HepG2 (cell line): ENCODE measurements around the gene DCDC2. TPM values are rescaled to one million over a fixed set of nuclear protein-coding genes. Genes with fewer than 3 reads are reported as not detected.
A peak's percentile ranks its signal among the peaks of the same experiment; 100 is the strongest.

Source experiments
- ARID2 ChIP-seq: sonication (generic); formaldehyde crosslinking; IDR thresholded peaks from 2 replicates; pipeline ENCODE4 v1.8.1; 2022; ENCODE audit warnings: mild to moderate bottlenecking, missing genetic modification reagents, borderline replicate concordance
- ATRX ChIP-seq: sonication (generic); formaldehyde crosslinking; IDR thresholded peaks from 2 replicates; pipeline ENCODE4 v1.4.0; 2020; ENCODE audit warnings: missing genetic modification reagents, borderline replicate concordance
- DR1 ChIP-seq: sonication (generic); formaldehyde crosslinking; IDR thresholded peaks from 2 replicates; pipeline ENCODE4 v1.8.0; 2021; ENCODE audit warnings: mild to moderate bottlenecking, missing genetic modification reagents, inconsistent platforms
- FOXP1 ChIP-seq, 2 experiments: fragments of 450-650 bp in 1 of 2; IDR thresholded peaks; 2 replicates each; pipeline ENCODE4 v1.6.1; 2017 to 2018; ENCODE audit warnings: antibody characterized with exemption in 1 of 2
- HNF1B ChIP-seq: sonication (generic); formaldehyde crosslinking; IDR thresholded peaks from 2 replicates; pipeline ENCODE4 v1.5.1; 2020; ENCODE audit warnings: mild to moderate bottlenecking, moderate library complexity, missing genetic modification reagents
- MAFK ChIP-seq, 2 experiments: IDR thresholded peaks in 1 of 2; conservative IDR thresholded peaks in 1 of 2; 2 replicates each; pipeline ENCODE4 v1.6.1; 2011; ENCODE audit warnings: improper control_type of control experiment in 2 of 2, low read length in 2 of 2
- NCOA5 ChIP-seq: sonication (generic); formaldehyde crosslinking; IDR thresholded peaks from 2 replicates; pipeline ENCODE4 v1.4.0; 2020; ENCODE audit warnings: missing genetic modification reagents
- NONO ChIP-seq, 2 experiments: fragments of 450-650 bp in 1 of 2; sonication (generic) in 1 of 2; formaldehyde crosslinking in 1 of 2; IDR thresholded peaks in 1 of 2; conservative IDR thresholded peaks in 1 of 2; 2 replicates each; pipeline versions ENCODE4 v1.6.1 to v1.8.0; 2017 to 2022; ENCODE audit warnings: mild to moderate bottlenecking in 1 of 2, missing genetic modification reagents in 1 of 2, moderate library complexity in 1 of 2
- PHF8 ChIP-seq: sonication (generic); formaldehyde crosslinking; IDR thresholded peaks from 2 replicates; pipeline ENCODE4 v1.5.0; 2020; ENCODE audit warnings: missing genetic modification reagents
- REST ChIP-seq, 2 experiments: IDR thresholded peaks; 2 replicates each; pipeline ENCODE4 v1.6.1; 2011 to 2012; ENCODE audit warnings: low read length in 2 of 2, borderline replicate concordance in 1 of 2, low read depth in 1 of 2, mild to moderate bottlenecking in 1 of 2, moderate library complexity in 1 of 2
- SMAD1 ChIP-seq: sonication (generic); formaldehyde crosslinking; IDR thresholded peaks from 2 replicates; pipeline ENCODE4 v1.4.0; 2020; ENCODE audit warnings: missing genetic modification reagents, low read depth, mild to moderate bottlenecking, borderline replicate concordance
- ZBTB14 ChIP-seq: sonication (generic); formaldehyde crosslinking; IDR thresholded peaks from 2 replicates; pipeline ENCODE4 v1.4.0; 2020; ENCODE audit warnings: missing genetic modification reagents
- ZBTB46 ChIP-seq: sonication (generic); formaldehyde crosslinking; IDR thresholded peaks from 2 replicates; pipeline ENCODE4 v1.4.0; 2020; ENCODE audit warnings: mild to moderate bottlenecking, missing genetic modification reagents, borderline replicate concordance
- ZFP82 ChIP-seq: sonication (generic); formaldehyde crosslinking; IDR thresholded peaks from 2 replicates; pipeline ENCODE4 v1.5.1; 2020; ENCODE audit warnings: mild to moderate bottlenecking, missing genetic modification reagents, borderline replicate concordance
- ZNF260 ChIP-seq: sonication (generic); formaldehyde crosslinking; IDR thresholded peaks from 2 replicates; pipeline ENCODE4 v1.4.0; 2020; ENCODE audit warnings: missing genetic modification reagents, low read depth, mild to moderate bottlenecking, borderline replicate concordance
- ZNF350 ChIP-seq: sonication (generic); formaldehyde crosslinking; IDR thresholded peaks from 2 replicates; pipeline ENCODE4 v1.4.0; 2020; ENCODE audit warnings: mild to moderate bottlenecking, low read depth, missing genetic modification reagents, borderline replicate concordance
- ZNF441 ChIP-seq: sonication (generic); formaldehyde crosslinking; IDR thresholded peaks from 2 replicates; pipeline ENCODE4 v1.7.0; 2021; ENCODE audit warnings: missing genetic modification reagents, borderline replicate concordance
- polyA plus RNA-seq, 8 experiments: library from polyadenylated mRNA; depleted of rRNA in 3 of 8; stranded (reverse) in 7 of 8; unstranded in 1 of 8; fragments of >200 nt; fragmentation: Illumina TruSeq in 4 of 8; extraction: Trizol in 4 of 8; gene quantifications; 2 replicates each; pipeline versions ENCODE4 v1.2.1 to v1.2.3, GENCODE V29; 2011 to 2016; ENCODE audit warnings: low read depth in 4 of 8, missing spikeins in 1 of 8, mixed read lengths in 1 of 8; ENCODE audit not compliant: insufficient read depth in 1 of 8
- total RNA-seq, 5 experiments: library from RNA; depleted of rRNA; stranded (reverse); fragments of >200 nt; fragmentation: Illumina TruSeq; extraction: Trizol; gene quantifications; 2 replicates each; pipeline ENCODE4 v1.2.3, GENCODE V29; 2016; ENCODE audit warnings: low read depth in 1 of 5

Gene DCDC2
- total and polyA plus RNA-seq, 2 of the 13 experiments (the other 11 are each of a cell fraction or from before 2014, with no cell fraction given): 9.0 to 36.2 TPM

GRCh38 chr6:24385536-24386269 lies 27.8 kb upstream of the DCDC2 start (continued):
- 0 out of 2 replicates have a peak, but pooled peaks have one; percentile 61 for TF ChIP-seq ZBTB46 (CRISPR knock-in tag)
- peak; percentile 18; the same call in 1 of the 2 replicates for TF ChIP-seq ZNF441
- TF ChIP-seq ARID2: peak; percentile 90
- TF ChIP-seq REST (IDR thresholded peaks at IDR 0.05; ENCODE audit: borderline replicate concordance in 1 of 2, low read depth in 1 of 2, low read length in 2 of 2): peak in 1 of 2 experiments; percentile 78; a peak in 1 of 4 replicates
- peak; percentile 96 for TF ChIP-seq HNF1B (CRISPR knock-in tag)
- peak; percentile 96 for TF ChIP-seq ZFP82 (CRISPR knock-in tag)
- no peak for TF ChIP-seq ATRX (CRISPR knock-in tag)
- TF ChIP-seq MAFK (conservative IDR thresholded peaks at IDR 0.05 in 1 of 2, IDR thresholded peaks at IDR 0.05 in 1 of 2; ENCODE audit: low read length in 2 of 2): 0 out of 4 replicates have a peak, but pooled peaks of 1 of the 2 experiments have one; percentile 0
- TF ChIP-seq NONO (IDR thresholded peaks at IDR 0.05): no peak
- peak; percentile 33; the same call in 1 of the 2 replicates for TF ChIP-seq NONO (CRISPR knock-in tag; conservative IDR thresholded peaks at IDR 0.05)
- TF ChIP-seq FOXP1 (IDR thresholded peaks at IDR 0.05): no peak
- TF ChIP-seq FOXP1 (CRISPR knock-in tag; IDR thresholded peaks at IDR 0.05): peak; percentile 93
- no peak for TF ChIP-seq ZBTB14
- no peak for TF ChIP-seq SMAD1 (CRISPR knock-in tag)
- no peak for TF ChIP-seq PHF8 (CRISPR knock-in tag)
- no peak for TF ChIP-seq NCOA5 (CRISPR knock-in tag)
- TF ChIP-seq DR1 (CRISPR knock-in tag): no peak
- TF ChIP-seq ZNF350: peak; percentile 55; the same call in 1 of the 2 replicates
- no peak for TF ChIP-seq ZNF260 (CRISPR knock-in tag)
